Stimulated activated CD8-positive, alpha-beta memory T cell treated with anti-CD3 and anti-CD28 coated beads, Interleukin-4, amount 100 ng/mL, for 24 hours (primary cell): ENCODE measurements around the gene SLC30A5.

Experiments
- DNase-seq: peaks from one replicate; pipeline ENCODE4 v3.0.0-alpha.2; 2020; ENCODE audit warnings: low read depth

The SLC30A5 gene

DNA sequence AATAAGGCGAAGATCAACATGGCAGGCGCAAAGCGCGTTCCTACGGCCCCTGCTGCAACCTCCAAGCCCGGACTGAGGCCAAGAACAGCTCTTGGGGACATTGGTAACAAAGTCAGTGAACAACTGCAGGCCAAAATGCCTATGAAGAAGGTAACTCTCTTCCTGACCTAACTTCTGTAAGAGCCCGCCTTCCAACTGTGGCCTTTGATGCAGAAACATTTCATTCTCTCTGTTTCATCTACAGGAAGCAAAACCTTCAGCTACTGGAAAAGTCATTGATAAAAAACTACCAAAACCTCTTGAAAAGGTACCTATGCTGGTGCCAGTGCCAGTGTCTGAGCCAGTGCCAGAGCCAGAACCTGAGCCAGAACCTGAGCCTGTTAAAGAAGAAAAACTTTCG lies 74.1 kb downstream of the SLC30A5 start:
- no peak for DNase-seq

DNA sequence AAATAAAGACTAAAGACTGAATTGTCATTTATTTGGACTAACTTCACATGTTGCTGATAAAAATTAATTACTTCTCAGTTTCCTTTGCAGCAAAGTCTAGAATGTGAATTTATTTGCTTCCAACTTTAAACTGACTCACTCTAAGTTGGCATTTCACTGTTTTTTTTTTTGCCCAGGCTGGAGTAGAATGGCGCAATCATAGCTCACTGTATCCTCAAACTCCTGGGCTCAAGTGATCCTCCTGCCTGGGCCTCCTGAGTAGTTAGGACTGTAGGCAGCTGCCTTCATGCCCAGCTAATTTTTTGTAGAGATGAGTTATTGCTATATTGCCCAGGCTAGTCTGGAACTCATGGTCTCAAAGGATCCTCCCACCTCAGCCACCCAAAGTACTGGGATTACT lies 76.7 kb downstream of the SLC30A5 start:
- DNase-seq: no peak

DNA sequence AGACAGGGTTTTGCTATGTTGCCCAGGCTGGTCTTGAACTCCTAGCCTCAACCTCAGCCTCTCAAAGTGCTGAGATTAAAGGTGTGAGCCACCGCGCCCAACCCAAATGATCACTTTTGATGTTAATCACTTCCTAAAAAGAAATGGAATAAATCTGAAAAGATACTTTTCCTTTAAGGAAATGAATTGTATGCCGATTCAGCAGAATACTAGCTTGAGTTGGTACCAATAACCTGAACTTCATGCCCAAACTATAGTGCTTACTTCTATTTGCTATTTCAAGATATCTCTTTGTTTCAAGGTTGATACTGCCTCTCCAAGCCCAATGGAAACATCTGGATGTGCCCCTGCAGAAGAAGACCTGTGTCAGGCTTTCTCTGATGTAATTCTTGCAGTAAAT lies 77.2 kb downstream of the SLC30A5 start:
- no peak for DNase-seq
